Islet precursor cell (in vitro differentiated cells): ENCODE data around the gene DCX.
A peak's percentile ranks its signal among the peaks of the same experiment; 100 is the strongest.

ENCODE experiments used
- DNase-seq: peaks from one replicate; pipeline ENCODE4 v3.0.0-alpha.2; 2018

DCX gene

GRCh38 chrX:111302284-111302683 is 109.7 kb downstream of the DCX start:
- DNase-seq, result no peak

- DNase-seq, result no peak
These were observed 123.2 kb downstream of the DCX start for GRCh38 chrX:111288841-111289240.

GRCh38 chrX:111284631-111285293 is 127.2 kb downstream of the DCX start:
- DNase-seq, result no peak

- no peak for DNase-seq
These were observed 128.5 kb downstream of the DCX start for GRCh38 chrX:111283446-111283845.

- DNase-seq, result no peak
These were observed 129.0 kb downstream of the DCX start for GRCh38 chrX:111282991-111283390.

GRCh38 chrX:111282139-111282538 is 129.9 kb downstream of the DCX start:
- no peak for DNase-seq

- peak; percentile 91 for DNase-seq
These were observed 141.7 kb downstream of the DCX start, which contains the start of gene CAPN6 for GRCh38 chrX:111270339-111270738. CAPN6 (minus strand) TSS chrX:111270483; CDS start chrX:111263936, 6,547 bp downstream.

- no peak for DNase-seq
These were observed 143.5 kb downstream of the DCX start for GRCh38 chrX:111268506-111268905.

GRCh38 chrX:111265486-111265885 is 146.5 kb downstream of the DCX start:
- peak; percentile 57 for DNase-seq

GRCh38 chrX:111264385-111264784 is 147.6 kb downstream of the DCX start:
- no peak for DNase-seq

- peak; percentile 27 for DNase-seq
These were observed 149.9 kb downstream of the DCX start for GRCh38 chrX:111262086-111262485.

- DNase-seq, result peak; percentile 22
These were observed 151.5 kb downstream of the DCX start for GRCh38 chrX:111260451-111260850.

- DNase-seq, result no peak
These were observed 152.4 kb downstream of the DCX start for GRCh38 chrX:111259559-111259958.

- peak; percentile 19 for DNase-seq
These were observed 154.3 kb downstream of the DCX start for GRCh38 chrX:111257733-111258132.

- peak; percentile 72 for DNase-seq
These were observed 156.9 kb downstream of the DCX start for GRCh38 chrX:111254896-111255693.

GRCh38 chrX:111244235-111244750 is 167.7 kb downstream of the DCX start:
- DNase-seq, result no peak
